ENCODE measurements around the gene KMT2E.

GRCh38 chr7:105027176-105027853 lies 13.3 kb downstream of the KMT2E start:
- TF ChIP-seq CTCF (IDR thresholded peaks at IDR 0.05) (no peak), POLR2A (IDR thresholded peaks at IDR 0.05) (no peak)

Measured in testis (tissue), 2 donors.